IPS-NIHi11 (cell line): ENCODE measurements around the gene MAN2B2.

Experiments
- DNase-seq: peaks from one replicate; pipeline ENCODE4 v3.0.0; 2012; ENCODE audit warnings: mixed read lengths, low spot score

MAN2B2 gene

DNA sequence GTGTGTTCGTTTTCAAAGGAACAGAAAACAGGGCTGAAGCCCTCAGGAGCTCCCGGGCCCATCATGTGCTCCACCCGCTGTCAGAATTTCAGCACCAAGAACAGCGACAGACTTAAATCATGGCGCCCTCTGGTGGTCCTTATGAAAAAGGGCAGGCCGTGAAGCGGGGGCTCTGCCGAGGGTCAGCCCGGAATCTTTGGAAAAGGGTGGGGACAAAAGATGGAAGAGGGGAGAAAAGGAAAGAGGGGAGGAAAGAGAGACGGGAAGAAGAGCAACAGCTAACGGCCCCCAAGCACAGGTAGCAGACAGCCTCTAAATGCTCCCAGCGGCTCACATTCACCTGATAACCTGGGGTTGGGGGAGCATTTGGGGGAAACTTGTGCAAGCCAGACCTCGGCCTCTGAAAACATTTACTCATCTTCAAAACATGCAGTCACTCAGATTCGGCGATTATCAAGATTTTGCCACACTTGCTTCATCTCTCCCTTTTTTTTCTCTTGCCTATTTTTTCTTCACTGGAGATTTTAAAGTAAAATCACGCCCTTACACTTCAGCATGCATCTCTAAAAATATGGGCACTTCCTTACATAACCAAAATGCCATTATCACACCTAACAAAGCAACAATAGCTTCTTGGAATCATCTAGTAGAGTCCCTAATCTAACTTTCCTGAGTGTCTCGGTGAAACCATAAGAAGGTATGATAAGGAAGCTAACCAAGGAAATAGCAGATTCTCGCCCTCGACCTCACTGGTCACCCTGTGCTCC is 28.1 kb upstream of the MAN2B2 start:
- peak; percentile 88 for DNase-seq

DNA sequence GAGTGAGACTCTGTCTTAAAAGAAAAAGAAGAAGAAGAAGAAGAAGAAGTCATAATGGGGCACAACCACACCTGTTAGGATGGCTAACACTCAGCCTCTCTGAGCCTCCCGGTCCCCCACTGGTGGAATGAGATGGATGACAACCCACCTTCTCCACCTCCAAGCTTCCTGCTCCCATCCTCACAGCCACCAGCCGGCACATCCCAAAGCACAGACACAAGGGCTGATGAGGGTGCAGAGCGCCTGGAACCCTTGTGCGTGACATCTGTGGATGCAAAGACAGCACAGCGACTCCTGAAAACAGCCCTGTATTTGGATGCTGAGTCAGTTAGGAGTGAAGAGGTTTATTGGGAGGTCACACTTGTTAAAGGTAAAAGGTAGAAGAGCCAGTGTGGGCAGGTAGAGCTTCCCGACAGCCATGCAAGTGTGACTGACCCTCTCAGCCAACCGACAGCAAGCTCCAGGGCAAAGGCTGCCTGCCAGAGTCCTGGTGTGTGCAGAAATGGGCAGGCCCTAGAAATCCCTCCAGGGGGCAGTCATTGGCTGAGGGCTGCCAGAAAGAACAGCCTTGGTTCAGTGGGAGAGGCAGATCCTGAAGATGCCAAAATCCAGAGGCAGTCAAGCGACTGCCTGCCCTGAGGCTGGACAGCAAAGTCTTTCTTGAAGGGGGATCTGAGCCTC is 26.6 kb upstream of the MAN2B2 start:
- peak; percentile 70 for DNase-seq

DNA sequence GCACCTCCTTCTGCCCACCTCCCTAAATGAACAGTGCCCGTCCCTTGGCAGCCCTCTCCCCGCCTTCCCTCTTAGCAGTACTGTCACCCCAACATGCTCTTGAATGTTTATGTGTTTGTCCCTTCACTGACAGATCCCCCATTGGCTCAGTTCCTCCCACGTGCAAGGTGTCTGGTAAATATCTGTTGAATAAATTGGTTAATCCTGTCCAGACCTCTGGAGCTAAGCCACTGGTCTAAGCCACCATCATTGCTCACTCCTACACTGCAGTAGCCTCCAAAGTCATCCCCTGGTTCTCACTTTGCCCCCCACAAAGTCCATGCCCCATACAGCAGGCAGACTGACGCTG is 26.1 kb upstream of the MAN2B2 start:
- no peak for DNase-seq

DNA sequence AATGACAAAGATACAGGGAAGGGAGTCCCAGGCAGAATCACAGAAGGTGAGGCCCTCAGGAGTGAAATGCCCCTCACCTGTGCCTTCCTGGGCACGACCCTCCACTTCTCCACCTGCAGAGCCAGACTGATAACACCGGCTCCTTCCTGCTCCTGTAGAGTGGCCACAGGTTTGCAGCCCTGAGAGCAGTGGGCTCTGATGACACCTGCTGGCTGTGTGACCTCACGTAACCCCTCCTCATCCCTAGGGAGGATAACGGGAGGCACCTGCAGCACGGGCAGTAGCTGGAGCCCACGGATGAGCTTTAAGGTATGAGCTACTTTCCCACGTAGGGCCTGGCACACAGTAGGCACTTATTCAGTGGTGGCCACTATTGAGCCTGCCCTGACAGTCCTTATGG is 25.5 kb upstream of the MAN2B2 start:
- no peak for DNase-seq

- no peak for DNase-seq
These were observed 24.9 kb upstream of the MAN2B2 start for GRCh38 chr4:6549890-6550620.

DNA sequence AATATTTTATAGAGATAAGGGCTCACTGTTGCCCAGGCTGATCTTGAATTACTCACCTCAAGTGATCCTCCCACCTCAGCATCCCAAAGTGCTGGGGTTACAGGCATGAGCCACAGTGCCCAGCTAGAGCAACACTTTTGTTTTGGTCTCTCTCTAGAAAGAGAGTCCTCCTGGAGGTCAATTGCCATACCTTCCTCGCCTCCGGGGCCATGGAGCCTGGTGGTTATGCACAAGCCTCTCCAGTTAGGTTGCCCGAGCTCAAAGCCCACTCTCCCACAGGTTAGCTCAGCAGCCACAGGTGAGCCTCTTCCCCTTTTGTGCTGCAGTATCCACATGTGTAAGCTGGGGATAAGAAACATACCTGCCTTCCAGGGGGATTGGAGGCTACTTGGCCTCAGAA is 24.2 kb upstream of the MAN2B2 start:
- DNase-seq: no peak

DNA sequence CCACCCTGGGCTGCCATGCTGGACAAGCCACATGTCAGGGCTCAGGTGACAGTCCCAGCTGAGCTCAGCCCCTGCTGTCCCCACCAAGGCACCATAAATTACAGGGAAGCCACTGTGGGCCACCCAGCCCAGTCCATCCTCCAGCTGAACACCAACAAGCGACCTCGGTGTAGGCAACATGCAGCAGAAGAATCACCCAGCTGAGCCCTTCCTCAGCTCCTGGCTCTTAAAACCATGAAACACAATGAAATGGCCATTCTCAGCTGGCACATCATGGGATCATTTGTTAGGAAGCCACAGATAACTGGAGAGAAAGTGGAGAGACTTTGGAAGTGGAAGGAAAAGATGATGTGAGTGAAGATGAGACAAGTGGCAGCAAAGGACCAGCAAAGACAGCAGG is 23.3 kb upstream of the MAN2B2 start:
- no peak for DNase-seq

DNA sequence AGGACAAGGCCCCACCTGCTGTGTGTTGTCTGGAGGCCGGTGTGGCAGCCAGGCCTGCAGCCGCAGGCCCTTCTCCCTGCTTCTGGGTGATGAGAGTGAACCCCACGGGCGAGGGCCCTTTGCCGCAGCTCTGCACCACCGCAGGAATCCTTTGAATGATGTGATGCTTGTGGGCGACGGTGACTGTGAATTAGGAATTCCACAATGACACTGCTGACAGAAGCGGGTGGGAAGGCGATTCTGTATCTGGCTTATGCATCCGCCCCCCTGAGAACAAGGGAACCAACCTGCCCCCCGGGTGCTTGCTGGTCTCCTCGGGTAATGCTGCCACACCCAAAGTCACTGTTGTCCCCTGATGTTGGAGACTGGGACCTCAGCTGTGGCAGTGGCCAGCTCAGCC is 19.5 kb upstream of the MAN2B2 start:
- no peak for DNase-seq

DNA sequence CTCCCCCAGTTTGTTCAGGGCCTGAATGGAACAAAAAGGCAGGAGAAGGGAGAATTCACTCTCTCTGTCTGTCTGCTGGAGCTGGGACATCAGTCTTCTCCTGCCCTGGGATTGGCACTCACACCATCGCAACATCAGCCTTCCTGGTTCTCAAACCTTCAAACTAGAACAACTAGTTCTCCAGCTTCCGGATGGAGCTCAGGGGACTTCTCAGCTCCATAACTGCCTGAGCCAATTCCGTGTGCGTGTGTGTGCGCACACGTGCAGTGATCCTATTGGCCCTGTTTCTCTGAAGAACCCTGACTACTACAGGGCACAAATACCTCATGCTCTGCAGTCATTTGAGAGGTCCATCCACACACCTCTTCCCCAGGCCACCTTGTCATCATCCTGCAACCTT is 18.7 kb upstream of the MAN2B2 start:
- no peak for DNase-seq

GRCh38 chr4:6557185-6557584 is 17.8 kb upstream of the MAN2B2 start:
- no peak for DNase-seq

DNA sequence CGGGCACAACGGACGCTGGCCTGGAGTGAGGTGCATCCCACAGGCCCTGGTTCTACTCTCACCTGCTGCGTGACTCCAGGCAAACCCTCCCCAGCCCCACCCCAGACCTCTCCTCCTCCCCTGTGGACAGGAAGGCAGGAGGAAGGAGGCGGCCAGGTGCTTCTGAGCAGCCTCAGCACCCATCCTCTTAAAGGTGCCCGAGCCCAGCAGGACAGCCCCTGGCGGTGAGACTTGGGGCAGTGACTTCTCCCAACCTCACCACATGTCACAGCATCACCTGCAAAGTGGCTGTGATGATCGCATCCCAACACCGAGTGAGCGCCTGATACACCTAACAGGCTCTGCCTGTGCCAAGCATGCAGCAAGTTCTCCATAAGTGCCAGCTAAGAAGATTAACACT is 17.1 kb upstream of the MAN2B2 start:
- no peak for DNase-seq

- no peak for DNase-seq
These were observed 14.4 kb upstream of the MAN2B2 start for GRCh38 chr4:6560416-6561172.

GRCh38 chr4:6561173-6561516 is 13.8 kb upstream of the MAN2B2 start:
- no peak for DNase-seq

- peak; percentile 44 for DNase-seq
These were observed 13.2 kb upstream of the MAN2B2 start for GRCh38 chr4:6561706-6562371.

- DNase-seq: peak; percentile 81
These were observed 11.8 kb upstream of the MAN2B2 start for GRCh38 chr4:6562931-6563901.

DNA sequence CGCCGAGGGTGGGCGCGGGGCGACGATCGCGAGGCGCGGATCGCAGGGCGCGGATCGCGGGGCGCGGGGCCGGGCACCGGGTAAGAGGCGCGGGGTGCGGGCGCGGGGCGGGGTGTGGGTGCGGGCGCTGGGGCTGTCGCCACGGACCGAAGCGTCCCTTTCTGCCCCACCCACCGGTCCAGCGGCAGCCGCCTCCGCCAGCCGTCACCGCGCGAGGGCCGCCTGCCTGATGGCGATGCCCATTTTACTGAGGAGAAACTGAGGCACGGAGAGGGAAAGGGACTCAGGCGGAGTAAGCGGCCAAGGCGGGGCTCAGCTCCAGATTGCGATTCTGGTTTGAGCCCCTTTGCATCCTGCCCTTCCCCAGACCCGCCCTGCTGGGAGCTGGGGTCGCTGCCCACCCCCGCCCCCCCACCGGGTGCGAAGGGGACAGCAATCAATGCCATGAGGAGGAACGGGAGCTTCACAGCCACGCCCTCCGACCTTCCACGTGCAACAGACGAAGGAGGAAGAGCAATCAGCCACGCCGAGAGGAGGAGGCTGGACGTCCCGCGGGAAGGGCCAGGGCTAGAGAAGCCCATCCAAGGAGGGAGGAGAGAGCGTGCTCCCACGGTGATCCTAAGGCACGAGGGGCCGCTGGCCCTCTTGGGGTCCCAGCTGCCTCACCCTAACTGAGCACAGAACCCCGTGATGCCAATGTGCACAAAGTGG is 10.9 kb upstream of the MAN2B2 start:
- peak; percentile 40 for DNase-seq

GRCh38 chr4:6565691-6566390 is 9.1 kb upstream of the MAN2B2 start:
- no peak for DNase-seq

- no peak for DNase-seq
These were observed 8.4 kb upstream of the MAN2B2 start for GRCh38 chr4:6566391-6567190.

DNA sequence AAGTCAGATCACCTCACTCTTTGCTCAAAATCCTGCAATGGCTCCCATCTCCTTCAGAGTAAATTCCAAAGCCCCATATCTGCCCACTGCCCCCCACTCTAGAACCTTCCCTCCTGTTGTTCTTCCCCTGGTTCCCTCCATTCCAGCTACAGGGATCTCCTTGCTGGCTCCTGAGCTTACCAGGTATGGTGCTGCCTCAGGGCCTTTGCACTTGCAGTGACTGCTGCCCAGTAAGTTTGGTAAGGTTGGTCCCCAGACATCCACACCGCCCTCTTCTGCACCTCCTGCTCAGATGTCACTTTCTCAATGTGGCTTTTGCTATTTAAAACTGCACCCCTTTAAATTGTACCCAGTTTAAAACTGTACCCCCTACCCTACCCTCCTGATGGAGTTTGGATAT is 7.8 kb upstream of the MAN2B2 start:
- DNase-seq: no peak
